Activated CD4-positive, alpha-beta T cell treated with anti-CD3 and anti-CD28 coated beads, Interleukin-2, amount 50 U/mL, for 1 hour (primary cell): ENCODE results near the gene CCNB1.
"Not testable (repeated sequence)": the region's sequence is repeated elsewhere in the genome, so short reads cannot be mapped to it uniquely, and the experiment has no call there.

Experiments
- DNase-seq: peaks from one replicate; pipeline ENCODE4 v3.0.0-alpha.2; 2020

The CCNB1 gene

GRCh38 chr5:69166686-69167492, at the start of gene CCNB1:
Gene CCNB1, plus strand, starts transcription at chr5:69167150. Its CDS starts 113 bp downstream, at chr5:69167263.
- DNase-seq = peak; percentile 96

GRCh38 chr5:69129413-69129812, 37.5 kb upstream of the CCNB1 start:
- DNase-seq = no peak

GRCh38 chr5:69130241-69130640, 36.7 kb upstream of the CCNB1 start:
- no peak for DNase-seq

- no peak for DNase-seq
Observed at GRCh38 chr5:69131304-69131703, 35.6 kb upstream of the CCNB1 start.

GRCh38 chr5:69134126-69134525, 32.8 kb upstream of the CCNB1 start:
- DNase-seq = no peak

GRCh38 chr5:69136293-69136692, 30.7 kb upstream of the CCNB1 start:
- no peak for DNase-seq

GRCh38 chr5:69137208-69137607, 29.7 kb upstream of the CCNB1 start:
- not testable (repeated sequence) for DNase-seq

- DNase-seq = no peak
Observed at GRCh38 chr5:69137807-69138206, 29.1 kb upstream of the CCNB1 start.

- no peak for DNase-seq
Observed at GRCh38 chr5:69138766-69139165, 28.2 kb upstream of the CCNB1 start.

- DNase-seq = not testable (repeated sequence)
Observed at GRCh38 chr5:69140239-69140638, 26.7 kb upstream of the CCNB1 start.

- no peak for DNase-seq
Observed at GRCh38 chr5:69140827-69141226, 26.1 kb upstream of the CCNB1 start.

GRCh38 chr5:69148576-69148975, 18.4 kb upstream of the CCNB1 start:
- not testable (repeated sequence) for DNase-seq

- DNase-seq = no peak
Observed at GRCh38 chr5:69148981-69149675, 17.8 kb upstream of the CCNB1 start.

- no peak for DNase-seq
Observed at GRCh38 chr5:69149676-69150010, 17.3 kb upstream of the CCNB1 start.

- DNase-seq = no peak
Observed at GRCh38 chr5:69152731-69153130, 14.2 kb upstream of the CCNB1 start.

- DNase-seq = no peak
Observed at GRCh38 chr5:69156456-69156855, 10.5 kb upstream of the CCNB1 start.

GRCh38 chr5:69158039-69158438, 8.9 kb upstream of the CCNB1 start:
- DNase-seq = no peak

- no peak for DNase-seq
Observed at GRCh38 chr5:69160651-69161050, 6.3 kb upstream of the CCNB1 start.

- DNase-seq = no peak
Observed at GRCh38 chr5:69167493-69167855, 524 bp downstream of the CCNB1 start.

- DNase-seq = no peak
Observed at GRCh38 chr5:69167929-69168328, 979 bp downstream of the CCNB1 start.

- DNase-seq = no peak
Observed at GRCh38 chr5:69170495-69170894, 3.5 kb downstream of the CCNB1 start.

- no peak for DNase-seq
Observed at GRCh38 chr5:69170969-69171368, 4.0 kb downstream of the CCNB1 start.

GRCh38 chr5:69181659-69182293, 14.8 kb downstream of the CCNB1 start:
- DNase-seq = not testable (repeated sequence)

GRCh38 chr5:69184621-69185020, 17.7 kb downstream of the CCNB1 start:
- DNase-seq = no peak
